A549 (cell line): Measurements from ENCODE around the gene STN1.

Experiments
- CBX8 ChIP-seq: fragments of 200-600 bp; sonication (generic); IDR thresholded peaks from 2 replicates; pipeline ENCODE4 v1.6.1; 2016
- CHD4 ChIP-seq: fragments of 200-600 bp; sonication (generic); IDR thresholded peaks from 2 replicates; pipeline ENCODE4 v1.6.1; 2016; ENCODE audit warnings: antibody characterized with exemption, mild to moderate bottlenecking, borderline replicate concordance
- EHMT2 ChIP-seq: fragments of 200-600 bp; sonication (generic); IDR thresholded peaks from 2 replicates; pipeline ENCODE4 v1.6.1; 2016; ENCODE audit warnings: antibody characterized with exemption, low read depth, mild to moderate bottlenecking, moderate library complexity
- EP300 ChIP-seq, 2 experiments: fragments of >200 bp; sonication (Bioruptor Twin); formaldehyde crosslinking; IDR thresholded peaks; 2 replicates in 1 of 2; 3 replicates in 1 of 2; pipeline ENCODE4 v1.6.1; 2016 to 2017
- ESRRA ChIP-seq: fragments of 150-350 bp; IDR thresholded peaks from 2 replicates; pipeline ENCODE4 v1.6.1; 2014; ENCODE audit warnings: mild to moderate bottlenecking, low read length, borderline replicate concordance
- JUN ChIP-seq, 2 experiments: fragments of >200 bp; sonication (Bioruptor Twin); formaldehyde crosslinking; IDR thresholded peaks; 2 replicates in 1 of 2; 3 replicates in 1 of 2; pipeline ENCODE4 v1.6.1; 2016 to 2017
- KDM1A ChIP-seq: fragments of 200-600 bp; sonication (generic); IDR thresholded peaks from 2 replicates; pipeline ENCODE4 v1.6.1; 2016; ENCODE audit warnings: low read depth, mild to moderate bottlenecking
- NFE2L2 ChIP-seq: fragments of 150-350 bp; conservative IDR thresholded peaks from 2 replicates; pipeline ENCODE4 v1.6.1; 2014; ENCODE audit warnings: low read length
- POLR2A ChIP-seq: IDR thresholded peaks from 2 replicates; pipeline ENCODE4 v1.6.1; 2012; ENCODE audit warnings: mild to moderate bottlenecking, low read length
- RARB ChIP-seq: fragments of 250-450 bp; sonication (Bioruptor Pico); IDR thresholded peaks from 2 replicates; pipeline ENCODE4 v1.8.0; 2021; ENCODE audit warnings: mild to moderate bottlenecking, moderate library complexity
- SMC3 ChIP-seq: fragments of >200 bp; sonication (Bioruptor Twin); formaldehyde crosslinking; IDR thresholded peaks from 3 replicates; pipeline ENCODE4 v1.6.1; 2018; ENCODE audit warnings: inconsistent platforms
- TF ChIP-seq, protein P1 (sequence below): fragments of >200 bp; sonication (Bioruptor Twin); formaldehyde crosslinking; IDR thresholded peaks from 3 replicates; pipeline ENCODE4 v1.5.1; 2016
- TF ChIP-seq, protein P2 (sequence below): IDR thresholded peaks from 2 replicates; pipeline ENCODE4 v1.6.1; 2012
- TF ChIP-seq, protein P3 (sequence below): fragments of 200-600 bp; sonication (generic); IDR thresholded peaks from 2 replicates; pipeline ENCODE4 v1.6.1; 2016; ENCODE audit warnings: antibody characterized with exemption, mild to moderate bottlenecking, moderate library complexity

DNA sequence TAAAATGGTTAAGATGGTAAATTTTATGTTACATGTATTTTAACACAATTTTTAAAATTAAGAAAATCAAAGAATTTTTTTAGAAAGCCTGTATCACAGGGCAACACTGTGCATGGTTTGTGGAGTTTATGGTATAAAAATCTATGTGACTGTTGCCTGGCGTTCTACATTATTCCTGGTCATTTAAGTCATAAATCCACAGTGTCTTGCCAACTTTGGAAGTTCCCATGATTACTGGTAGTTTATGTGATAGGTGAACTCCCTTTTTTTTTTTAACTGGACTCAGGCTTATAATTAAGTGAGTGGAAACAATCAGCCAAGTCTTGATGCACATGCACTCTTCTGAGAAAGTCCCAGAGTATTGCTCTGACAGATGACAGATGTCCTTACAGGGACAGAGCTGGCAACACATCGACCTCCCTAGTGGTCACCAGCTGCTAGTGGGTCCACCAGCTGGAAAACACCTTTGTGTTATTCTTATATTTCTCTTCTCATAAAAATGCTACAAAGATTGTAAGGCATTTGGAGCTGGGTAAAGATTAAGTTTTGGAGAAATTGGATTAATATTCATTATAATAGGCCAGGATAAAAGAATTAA is 8.8 kb upstream of the STN1 start:
- TF ChIP-seq EP300 (IDR thresholded peaks at IDR 0.05) (no peak), CHD4 (no peak), SMC3 (no peak), EHMT2 (no peak), JUN (IDR thresholded peaks at IDR 0.05) (no peak), POLR2A (no peak), KDM1A (no peak), NFE2L2 (no peak), CBX8 (no peak), RARB (no peak), ESRRA (no peak)
- TF ChIP-seq, protein P1, sequence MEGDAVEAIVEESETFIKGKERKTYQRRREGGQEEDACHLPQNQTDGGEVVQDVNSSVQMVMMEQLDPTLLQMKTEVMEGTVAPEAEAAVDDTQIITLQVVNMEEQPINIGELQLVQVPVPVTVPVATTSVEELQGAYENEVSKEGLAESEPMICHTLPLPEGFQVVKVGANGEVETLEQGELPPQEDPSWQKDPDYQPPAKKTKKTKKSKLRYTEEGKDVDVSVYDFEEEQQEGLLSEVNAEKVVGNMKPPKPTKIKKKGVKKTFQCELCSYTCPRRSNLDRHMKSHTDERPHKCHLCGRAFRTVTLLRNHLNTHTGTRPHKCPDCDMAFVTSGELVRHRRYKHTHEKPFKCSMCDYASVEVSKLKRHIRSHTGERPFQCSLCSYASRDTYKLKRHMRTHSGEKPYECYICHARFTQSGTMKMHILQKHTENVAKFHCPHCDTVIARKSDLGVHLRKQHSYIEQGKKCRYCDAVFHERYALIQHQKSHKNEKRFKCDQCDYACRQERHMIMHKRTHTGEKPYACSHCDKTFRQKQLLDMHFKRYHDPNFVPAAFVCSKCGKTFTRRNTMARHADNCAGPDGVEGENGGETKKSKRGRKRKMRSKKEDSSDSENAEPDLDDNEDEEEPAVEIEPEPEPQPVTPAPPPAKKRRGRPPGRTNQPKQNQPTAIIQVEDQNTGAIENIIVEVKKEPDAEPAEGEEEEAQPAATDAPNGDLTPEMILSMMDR: no peak
- TF ChIP-seq, protein P2, sequence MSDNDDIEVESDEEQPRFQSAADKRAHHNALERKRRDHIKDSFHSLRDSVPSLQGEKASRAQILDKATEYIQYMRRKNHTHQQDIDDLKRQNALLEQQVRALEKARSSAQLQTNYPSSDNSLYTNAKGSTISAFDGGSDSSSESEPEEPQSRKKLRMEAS: no peak
- TF ChIP-seq, protein P3, sequence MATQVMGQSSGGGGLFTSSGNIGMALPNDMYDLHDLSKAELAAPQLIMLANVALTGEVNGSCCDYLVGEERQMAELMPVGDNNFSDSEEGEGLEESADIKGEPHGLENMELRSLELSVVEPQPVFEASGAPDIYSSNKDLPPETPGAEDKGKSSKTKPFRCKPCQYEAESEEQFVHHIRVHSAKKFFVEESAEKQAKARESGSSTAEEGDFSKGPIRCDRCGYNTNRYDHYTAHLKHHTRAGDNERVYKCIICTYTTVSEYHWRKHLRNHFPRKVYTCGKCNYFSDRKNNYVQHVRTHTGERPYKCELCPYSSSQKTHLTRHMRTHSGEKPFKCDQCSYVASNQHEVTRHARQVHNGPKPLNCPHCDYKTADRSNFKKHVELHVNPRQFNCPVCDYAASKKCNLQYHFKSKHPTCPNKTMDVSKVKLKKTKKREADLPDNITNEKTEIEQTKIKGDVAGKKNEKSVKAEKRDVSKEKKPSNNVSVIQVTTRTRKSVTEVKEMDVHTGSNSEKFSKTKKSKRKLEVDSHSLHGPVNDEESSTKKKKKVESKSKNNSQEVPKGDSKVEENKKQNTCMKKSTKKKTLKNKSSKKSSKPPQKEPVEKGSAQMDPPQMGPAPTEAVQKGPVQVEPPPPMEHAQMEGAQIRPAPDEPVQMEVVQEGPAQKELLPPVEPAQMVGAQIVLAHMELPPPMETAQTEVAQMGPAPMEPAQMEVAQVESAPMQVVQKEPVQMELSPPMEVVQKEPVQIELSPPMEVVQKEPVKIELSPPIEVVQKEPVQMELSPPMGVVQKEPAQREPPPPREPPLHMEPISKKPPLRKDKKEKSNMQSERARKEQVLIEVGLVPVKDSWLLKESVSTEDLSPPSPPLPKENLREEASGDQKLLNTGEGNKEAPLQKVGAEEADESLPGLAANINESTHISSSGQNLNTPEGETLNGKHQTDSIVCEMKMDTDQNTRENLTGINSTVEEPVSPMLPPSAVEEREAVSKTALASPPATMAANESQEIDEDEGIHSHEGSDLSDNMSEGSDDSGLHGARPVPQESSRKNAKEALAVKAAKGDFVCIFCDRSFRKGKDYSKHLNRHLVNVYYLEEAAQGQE: no peak
